IMR-90 (cell line): ENCODE data around the gene SKIC8. TPM values are rescaled to one million over a fixed set of nuclear protein-coding genes. Genes with fewer than 3 reads are reported as not detected.

ENCODE experiments used
- ATAC-seq: fragments of 200-7000 bp; cut with Tn5 transposase; 2 replicates; pipeline ENCODE4 v1.9.1; 2020; ENCODE audit warnings: low read depth, mild to moderate bottlenecking, moderate library complexity
- BruUV-seq: library from RNA; stranded (reverse); fragments of 400-500 nt; replicated peaks from 2 replicates; lab custom pipeline; 2021; lab: Mats Ljungman, UMichigan
- CTCF ChIA-PET: fragments of 300-600 bp; formaldehyde crosslinking; extraction: SDS; loops from one replicate; lab custom pipeline; 2021; ENCODE audit warnings: antibody characterized with exemption; lab: Yijun Ruan, JAX
- POLR2A ChIA-PET: fragments of 300-600 bp; sonication (Branson Sonifier 250); formaldehyde crosslinking; loops from one replicate; lab custom pipeline; 2022; ENCODE audit warnings: antibody characterized with exemption; ENCODE audit not compliant: unreplicated experiment; lab: Charles Lee
- DNase-seq: peaks from one replicate; pipeline ENCODE4 v3.0.0; 2013
- H2AFZ ChIP-seq: replicated peaks from 2 replicates; pipeline ENCODE3; 2013; ENCODE audit warnings: low read length, mild to moderate bottlenecking; ENCODE audit not compliant: poor library complexity
- H2AK5ac ChIP-seq: 2 replicates; pipeline ENCODE4 v1.6.1; 2013; ENCODE audit warnings: low read depth, low read length, inconsistent platforms
- H2AK9ac ChIP-seq: replicated peaks from 2 replicates; pipeline ENCODE3; 2013; ENCODE audit warnings: mild to moderate bottlenecking, low read depth, low read length, moderate library complexity; ENCODE audit not compliant: poor library complexity
- H2BK120ac ChIP-seq: 2 replicates; pipeline ENCODE4 v1.6.1; 2013; ENCODE audit warnings: low read depth, low read length, inconsistent platforms
- H2BK15ac ChIP-seq: 3 replicates; pipeline ENCODE4 v1.6.1; 2013; ENCODE audit warnings: low read depth, low read length, inconsistent platforms
- H2BK20ac ChIP-seq: 2 replicates; pipeline ENCODE4 v1.6.1; 2013; ENCODE audit warnings: low read depth, mild to moderate bottlenecking, inconsistent platforms, low read length, moderate library complexity
- H2BK5ac ChIP-seq: 2 replicates; pipeline ENCODE4 v1.6.1; 2013; ENCODE audit warnings: mild to moderate bottlenecking, low read depth, low read length, inconsistent platforms; ENCODE audit not compliant: poor library complexity, severe bottlenecking
- H3K14ac ChIP-seq: replicated peaks from 2 replicates; pipeline ENCODE4 v1.6.1; 2013; ENCODE audit warnings: low read depth, low read length, inconsistent platforms
- H3K18ac ChIP-seq: 2 replicates; pipeline ENCODE4 v1.6.1; 2013; ENCODE audit warnings: low read depth, low read length, control low read depth
- H3K23ac ChIP-seq: 2 replicates; pipeline ENCODE4 v1.6.1; 2013; ENCODE audit warnings: low read depth, low read length, inconsistent platforms
- H3K27ac ChIP-seq: 2 replicates; pipeline ENCODE4 v1.5.1; 2013; ENCODE audit warnings: mild to moderate bottlenecking, control low read depth, low read length; ENCODE audit not compliant: insufficient read depth
- H3K27me3 ChIP-seq: 2 replicates; pipeline ENCODE4 v1.6.1; 2013; ENCODE audit warnings: low read length; ENCODE audit not compliant: control insufficient read depth, insufficient read depth
- H3K36me3 ChIP-seq: 2 replicates; pipeline ENCODE4 v1.6.1; 2013; ENCODE audit warnings: low read length, mixed read lengths; ENCODE audit not compliant: control insufficient read depth, insufficient read depth
- H3K4ac ChIP-seq: 2 replicates; pipeline ENCODE4 v1.6.1; 2013; ENCODE audit warnings: low read depth, low read length, inconsistent platforms
- H3K4me1 ChIP-seq: 2 replicates; pipeline ENCODE4 v1.6.1; 2013; ENCODE audit warnings: low read length, mixed read lengths; ENCODE audit not compliant: control insufficient read depth, insufficient read depth
- H3K4me2 ChIP-seq: 2 replicates; pipeline ENCODE4 v1.6.1; 2013; ENCODE audit warnings: low read depth, mild to moderate bottlenecking, control low read depth, low read length, moderate library complexity
- H3K4me3 ChIP-seq: 2 replicates; pipeline ENCODE4 v1.5.1; 2013; ENCODE audit warnings: low read depth, mild to moderate bottlenecking, control low read depth, low read length, moderate library complexity; ENCODE audit not compliant: insufficient read depth
- H3K56ac ChIP-seq: 2 replicates; pipeline ENCODE4 v1.6.1; 2013; ENCODE audit warnings: low read length, inconsistent platforms; ENCODE audit not compliant: insufficient read depth; ENCODE audit errors: extremely low read depth
- H3K79me1 ChIP-seq, 2 experiments: 2 replicates each; pipeline ENCODE4 v1.6.1; 2013; ENCODE audit warnings: low read length in 2 of 2, inconsistent platforms in 1 of 2, low read depth in 1 of 2
- H3K9ac ChIP-seq: 2 replicates; pipeline ENCODE4 v1.6.1; 2013; ENCODE audit warnings: low read depth, low read length, control low read depth
- H3K9me1 ChIP-seq: 2 replicates; pipeline ENCODE4 v1.6.1; 2013; ENCODE audit warnings: low read length, inconsistent platforms; ENCODE audit not compliant: insufficient read depth
- H3K9me3 ChIP-seq: 2 replicates; pipeline ENCODE4 v1.6.1; 2013; ENCODE audit warnings: low read length; ENCODE audit not compliant: control insufficient read depth, insufficient read depth
- H4K20me1 ChIP-seq: 2 replicates; pipeline ENCODE4 v1.6.1; 2013; ENCODE audit warnings: low read length, inconsistent platforms; ENCODE audit not compliant: insufficient read depth
- H4K5ac ChIP-seq: 2 replicates; pipeline ENCODE4 v1.6.1; 2013; ENCODE audit warnings: mild to moderate bottlenecking, low read depth, low read length, control low read depth
- H4K8ac ChIP-seq, 2 experiments: 2 replicates each; pipeline ENCODE4 v1.6.1; 2013; ENCODE audit warnings: low read depth in 2 of 2, low read length in 2 of 2, control low read depth in 1 of 2, inconsistent platforms in 1 of 2
- H4K91ac ChIP-seq: 2 replicates; pipeline ENCODE4 v1.6.1; 2013; ENCODE audit warnings: low read depth, low read length, inconsistent platforms; ENCODE audit not compliant: insufficient read depth
- BHLHE40 ChIP-seq: fragments of 150-350 bp; IDR thresholded peaks from 2 replicates; pipeline ENCODE4 v1.6.1; 2016; ENCODE audit warnings: mild to moderate bottlenecking, low read depth, low read length
- CEBPB ChIP-seq: IDR thresholded peaks from 2 replicates; pipeline ENCODE4 v1.6.1; 2012; ENCODE audit warnings: low read depth, low read length, improper control_type of control experiment
- CHD1 ChIP-seq: IDR thresholded peaks from 2 replicates; pipeline ENCODE4 v1.6.1; 2012; ENCODE audit warnings: low read depth, low read length, improper control_type of control experiment
- ELK1 ChIP-seq: fragments of 150-350 bp; IDR thresholded peaks from 2 replicates; pipeline ENCODE4 v1.6.1; 2016; ENCODE audit warnings: low read depth, mild to moderate bottlenecking, low read length, moderate library complexity, borderline replicate concordance
- FOS ChIP-seq: fragments of 150-350 bp; IDR thresholded peaks from 2 replicates; pipeline ENCODE4 v1.6.1; 2016; ENCODE audit warnings: low read depth, low read length
- MAFK ChIP-seq: IDR thresholded peaks from 2 replicates; pipeline ENCODE4 v1.6.1; 2012; ENCODE audit warnings: low read depth, low read length, improper control_type of control experiment
- MAZ ChIP-seq: IDR thresholded peaks from 2 replicates; pipeline ENCODE4 v1.6.1; 2012; ENCODE audit warnings: low read depth, mild to moderate bottlenecking, low read length, improper control_type of control experiment, moderate library complexity, borderline replicate concordance
- MXI1 ChIP-seq: IDR thresholded peaks from 2 replicates; pipeline ENCODE4 v1.6.1; 2012; ENCODE audit warnings: low read depth, mild to moderate bottlenecking, low read length, moderate library complexity, borderline replicate concordance
- NFE2L2 ChIP-seq: fragments of 150-350 bp; IDR thresholded peaks from 2 replicates; pipeline ENCODE4 v1.6.1; 2016; ENCODE audit warnings: low read depth, mild to moderate bottlenecking, low read length
- POLR2A ChIP-seq: IDR thresholded peaks from 2 replicates; pipeline ENCODE4 v1.6.1; 2012; ENCODE audit warnings: mild to moderate bottlenecking, low read depth, low read length
- RAD21 ChIP-seq: IDR thresholded peaks from 2 replicates; pipeline ENCODE4 v1.6.1; 2012; ENCODE audit warnings: low read length, improper control_type of control experiment
- RCOR1 ChIP-seq: IDR thresholded peaks from 2 replicates; pipeline ENCODE4 v1.6.1; 2012; ENCODE audit warnings: mild to moderate bottlenecking, low read length, improper control_type of control experiment; ENCODE audit not compliant: insufficient replicate concordance
- RFX5 ChIP-seq: IDR thresholded peaks from 2 replicates; pipeline ENCODE4 v1.8.0; 2012; ENCODE audit warnings: low read depth, mild to moderate bottlenecking, low read length, moderate library complexity
- SMC3 ChIP-seq: fragments of 150-350 bp; IDR thresholded peaks from 2 replicates; pipeline ENCODE4 v1.6.1; 2016; ENCODE audit warnings: low read depth, mild to moderate bottlenecking, antibody characterized with exemption, low read length, moderate library complexity
- USF2 ChIP-seq: fragments of 150-350 bp; IDR thresholded peaks from 2 replicates; pipeline ENCODE4 v1.6.1; 2017; ENCODE audit warnings: mild to moderate bottlenecking, antibody characterized with exemption, low read length, low read depth
- WGBS, 2 experiments: methylation state at CpG; one replicate each; pipeline versions ENCODE4 v1.1.5 to v1.1.7; 2013; ENCODE audit warnings: missing lambda C conversion rate in 2 of 2; ENCODE audit not compliant: insufficient read length in 1 of 2; ENCODE audit errors: extremely low coverage in 2 of 2; 5-methylcytosine and 5-hydroxymethylcytosine counted together
- dilution Hi-C: fragments of 300-500 bp; cut with HindIII; formaldehyde crosslinking; loops from one replicate; pipeline ENCODE4 v1.14.3; 2018; ENCODE audit warnings: low sequenced_read_pairs; ENCODE audit not compliant: unreplicated experiment
- in situ Hi-C: fragments of 300-500 bp; cut with MboI; formaldehyde crosslinking; loops from 3 replicates; pipeline ENCODE4 v1.14.3; 2019; ENCODE audit warnings: low sequenced_read_pairs, inconsistent platforms, mixed read lengths
- intact Hi-C: fragments of 100-400 bp; cut with micrococcal nuclease; formaldehyde crosslinking; loops from 2 replicates; pipeline ENCODE4 v1.10.0; 2022
- polyA plus RNA-seq, 3 experiments: library from polyadenylated mRNA; depleted of rRNA; stranded (reverse); fragments of >200 nt; gene quantifications; 2 replicates each; pipeline ENCODE4 v1.2.3, GENCODE V29; 2012; ENCODE audit warnings: low replicate concordance in 1 of 3
- total RNA-seq: library from RNA; depleted of rRNA; stranded (reverse); fragments of >200 nt; gene quantifications from 2 replicates; pipeline ENCODE4 v1.2.3, GENCODE V29; 2012
- TF ChIP-seq, protein P1 (sequence below): conservative IDR thresholded peaks from 2 replicates; pipeline ENCODE4 v1.5.1; 2012; ENCODE audit warnings: mild to moderate bottlenecking, low read depth, low read length, improper control_type of control experiment

SKIC8 gene
- total and polyA plus RNA-seq, 2 of the 4 experiments (the other 2 are of a cell fraction), result 72.2 to 124 TPM

GRCh38 chr15:78265752-78266224 lies 33.6 kb downstream of the SKIC8 start:
- Histone ChIP-seq H3K4me1 (peaks cover 10% of the 10 kb centered on the region), H3K79me1 (no peaks in the 10 kb centered on the region), H3K9me1 (0 out of 2 replicates have a peak, but pooled peaks cover 3% of the 10 kb centered on the region), H4K91ac (no peak overlapping the region), H3K14ac (no peak overlapping the region), H3K36me3 (no peaks in the 10 kb centered on the region), H2BK120ac (no peak overlapping the region), H3K9me3 (no peaks in the 10 kb centered on the region), H3K4me3 (no peak overlapping the region), H3K23ac (no peak overlapping the region), H4K8ac (no peak overlapping the region), H4K5ac (no peak overlapping the region), H3K27ac (no peak overlapping the region), H3K9ac (no peak overlapping the region), H3K27me3 (peaks cover 12% of the 10 kb centered on the region; the same call in 1 of the 2 replicates), H3K4ac (no peak overlapping the region), H2AK5ac (no peak overlapping the region), H2BK20ac (no peak overlapping the region), H2AK9ac (no peak overlapping the region), H4K20me1 (no peaks in the 10 kb centered on the region), H2BK15ac (no peak overlapping the region), H3K18ac (peak overlapping the region; percentile 1; the same call in 1 of the 2 replicates), H3K56ac (no peak overlapping the region), H3K4me2 (peak overlapping the region; percentile 21; the same call in 1 of the 2 replicates), H2BK5ac (no peak overlapping the region), H2AFZ (no peak overlapping the region)
- POLR2A ChIA-PET, result no interaction called here
- WGBS, 2 experiments, result no CpG with 5 or more reads among the region's 9 CpGs
- dilution Hi-C loops (no loop called here), intact Hi-C loops (no loop called here), in situ Hi-C loops (no loop called here)
- no peak; the same call in 1 of the 2 replicates for ATAC-seq
- DNase-seq, result peak; percentile 76
- CTCF ChIA-PET, result interaction anchor here (0.6 to 1.0 kb wide), 2 partner anchors 17 to 984 kb away, joined by 3 read pairs; no protein-coding TSS in a partner anchor
- BruUV-seq, result no TSS peak
- TF ChIP-seq NFE2L2 (no peak), MXI1 (no peak), CEBPB (no peak), ELK1 (no peak), MAZ (no peak), USF2 (no peak), SMC3 (no peak), CHD1 (no peak), BHLHE40 (no peak), RCOR1 (no peak), MAFK (no peak), POLR2A (no peak), RFX5 (no peak), RAD21 (no peak), FOS (no peak)
- TF ChIP-seq, protein P1, sequence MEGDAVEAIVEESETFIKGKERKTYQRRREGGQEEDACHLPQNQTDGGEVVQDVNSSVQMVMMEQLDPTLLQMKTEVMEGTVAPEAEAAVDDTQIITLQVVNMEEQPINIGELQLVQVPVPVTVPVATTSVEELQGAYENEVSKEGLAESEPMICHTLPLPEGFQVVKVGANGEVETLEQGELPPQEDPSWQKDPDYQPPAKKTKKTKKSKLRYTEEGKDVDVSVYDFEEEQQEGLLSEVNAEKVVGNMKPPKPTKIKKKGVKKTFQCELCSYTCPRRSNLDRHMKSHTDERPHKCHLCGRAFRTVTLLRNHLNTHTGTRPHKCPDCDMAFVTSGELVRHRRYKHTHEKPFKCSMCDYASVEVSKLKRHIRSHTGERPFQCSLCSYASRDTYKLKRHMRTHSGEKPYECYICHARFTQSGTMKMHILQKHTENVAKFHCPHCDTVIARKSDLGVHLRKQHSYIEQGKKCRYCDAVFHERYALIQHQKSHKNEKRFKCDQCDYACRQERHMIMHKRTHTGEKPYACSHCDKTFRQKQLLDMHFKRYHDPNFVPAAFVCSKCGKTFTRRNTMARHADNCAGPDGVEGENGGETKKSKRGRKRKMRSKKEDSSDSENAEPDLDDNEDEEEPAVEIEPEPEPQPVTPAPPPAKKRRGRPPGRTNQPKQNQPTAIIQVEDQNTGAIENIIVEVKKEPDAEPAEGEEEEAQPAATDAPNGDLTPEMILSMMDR, result no peak
